NB4 (cell line): ENCODE data around the gene CDKAL1.
A peak's percentile ranks its signal among the peaks of the same experiment; 100 is the strongest.
"Not testable (repeated sequence)": the region's sequence is repeated elsewhere in the genome, so short reads cannot be mapped to it uniquely, and the experiment has no call there.

Experiments used
- CTCF ChIP-seq: IDR thresholded peaks from one replicate; pipeline ENCODE4 v1.5.1; 2012; ENCODE audit warnings: low read depth, low read length
- MAX ChIP-seq: IDR thresholded peaks from 2 replicates; pipeline ENCODE4 v1.6.1; 2011; ENCODE audit warnings: low read depth, low read length
- POLR2A ChIP-seq: IDR thresholded peaks from 2 replicates; pipeline ENCODE4 v1.6.1; 2011; ENCODE audit warnings: mild to moderate bottlenecking; ENCODE audit not compliant: insufficient read length; ENCODE audit errors: extremely low read depth

GRCh38 chr6:20529086-20529448 lies 5.2 kb upstream of the CDKAL1 start:
- TF ChIP-seq CTCF: peak; percentile 10
- not testable (repeated sequence) for TF ChIP-seq POLR2A, MAX
